ENCODE data around the gene PRR23C.

- TF ChIP-seq CTCF (IDR thresholded peaks at IDR 0.05 in 2 of 3, conservative IDR thresholded peaks at IDR 0.05 in 1 of 3; ENCODE audit: insufficient read depth in 2 of 3, low read depth in 1 of 3, low read length in 3 of 3) (no peak), CEBPB (tag; IDR thresholded peaks at IDR 0.05) (no peak), RFX5 (IDR thresholded peaks at IDR 0.05; ENCODE audit: low read depth, low read length) (no peak), MXI1 (IDR thresholded peaks at IDR 0.05; ENCODE audit: low read depth, low read length) (no peak), MED1 (CRISPR knock-in tag; IDR thresholded peaks at IDR 0.05; ENCODE audit: borderline replicate concordance) (no peak), CHD2 (IDR thresholded peaks at IDR 0.05; ENCODE audit: low read depth, low read length) (no peak), RCOR1 (IDR thresholded peaks at IDR 0.05; ENCODE audit: borderline replicate concordance in 1 of 2, low read depth in 2 of 2, low read length in 2 of 2) (no peak), E2F1 (CRISPR knock-in tag; IDR thresholded peaks at IDR 0.05) (no peak), XRCC3 (IDR thresholded peaks at IDR 0.05) (no peak), SOX6 (IDR thresholded peaks at IDR 0.05) (no peak), GABPA (tag; conservative IDR thresholded peaks at IDR 0.05; ENCODE audit: low read depth) (no peak)
These were observed 38.5 kb downstream of the PRR23C start, which contains the start of gene PRR23A for GRCh38 chr3:139006051-139006716.
